Ishikawa (cell line): ENCODE measurements around the gene MFSD1.

Experiments used
- CEBPB ChIP-seq: IDR thresholded peaks from 2 replicates; pipeline ENCODE4 v1.6.1; 2012
- CREB1 ChIP-seq: IDR thresholded peaks from 2 replicates; pipeline ENCODE4 v1.6.1; 2012; ENCODE audit warnings: low read depth
- EGR1 ChIP-seq: IDR thresholded peaks from 2 replicates; pipeline ENCODE4 v1.6.1; 2012
- EP300 ChIP-seq: IDR thresholded peaks from 2 replicates; pipeline ENCODE4 v1.6.1; 2012; ENCODE audit warnings: borderline replicate concordance
- FOXM1 ChIP-seq: IDR thresholded peaks from 2 replicates; pipeline ENCODE4 v1.6.1; 2012; ENCODE audit warnings: low read depth, borderline replicate concordance
- MAX ChIP-seq: IDR thresholded peaks from 2 replicates; pipeline ENCODE4 v1.6.1; 2012
- NFIC ChIP-seq: IDR thresholded peaks from 2 replicates; pipeline ENCODE4 v1.6.1; 2012
- RAD21 ChIP-seq: IDR thresholded peaks from 2 replicates; pipeline ENCODE4 v1.6.1; 2012; ENCODE audit warnings: low read depth
- REST ChIP-seq: IDR thresholded peaks from 2 replicates; pipeline ENCODE4 v1.6.1; 2012; ENCODE audit warnings: low read depth, mild to moderate bottlenecking
- TAF1 ChIP-seq: IDR thresholded peaks from 2 replicates; pipeline ENCODE4 v1.6.1; 2012; ENCODE audit warnings: low read depth, mild to moderate bottlenecking
- TCF12 ChIP-seq: IDR thresholded peaks from 2 replicates; pipeline ENCODE4 v1.6.1; 2012; ENCODE audit warnings: low read depth
- TEAD4 ChIP-seq: IDR thresholded peaks from 2 replicates; pipeline ENCODE4 v1.6.1; 2012
- USF1 ChIP-seq: IDR thresholded peaks from 2 replicates; pipeline ENCODE4 v1.6.1; 2012
- YY1 ChIP-seq: IDR thresholded peaks from 2 replicates; pipeline ENCODE4 v1.6.1; 2012; ENCODE audit warnings: low read depth
- ZBTB7A ChIP-seq: IDR thresholded peaks from 2 replicates; pipeline ENCODE4 v1.6.1; 2012; ENCODE audit warnings: low read depth

The MFSD1 gene

GRCh38 chr3:158821847-158822246 is 20.0 kb downstream of the MFSD1 start:
- no peak for TF ChIP-seq EGR1
- no peak for TF ChIP-seq REST
- no peak for TF ChIP-seq USF1
- TF ChIP-seq RAD21 = no peak
- TF ChIP-seq TAF1 = no peak
- TF ChIP-seq TCF12 = no peak
- no peak for TF ChIP-seq CEBPB
- TF ChIP-seq FOXM1 = no peak
- TF ChIP-seq EP300 = no peak
- no peak for TF ChIP-seq CREB1
- no peak for TF ChIP-seq NFIC
- TF ChIP-seq TEAD4 = no peak
- TF ChIP-seq ZBTB7A = no peak

- TF ChIP-seq NFIC (no peak), CREB1 (no peak), EP300 (no peak), TAF1 (no peak), RAD21 (no peak), CEBPB (no peak), YY1 (no peak), TCF12 (no peak), FOXM1 (no peak), EGR1 (no peak), USF1 (no peak), TEAD4 (no peak), REST (no peak), ZBTB7A (no peak), MAX (no peak)
Observed at GRCh38 chr3:158823426-158823825, 21.6 kb downstream of the MFSD1 start.

- TF ChIP-seq CREB1 = no peak
- TF ChIP-seq USF1 = no peak
- TF ChIP-seq REST = no peak
- no peak for TF ChIP-seq TAF1
- no peak for TF ChIP-seq TEAD4
- no peak for TF ChIP-seq ZBTB7A
- TF ChIP-seq MAX = no peak
Observed at GRCh38 chr3:158827773-158828172, 25.9 kb downstream of the MFSD1 start.

- no peak for TF ChIP-seq EP300
- no peak for TF ChIP-seq EGR1
- TF ChIP-seq CEBPB = no peak
- no peak for TF ChIP-seq RAD21
- no peak for TF ChIP-seq TCF12
- TF ChIP-seq ZBTB7A = no peak
- TF ChIP-seq NFIC = no peak
- no peak for TF ChIP-seq USF1
Observed at GRCh38 chr3:158830391-158830790, 28.5 kb downstream of the MFSD1 start.

GRCh38 chr3:158831861-158832260 is 30.0 kb downstream of the MFSD1 start:
- TF ChIP-seq EGR1 = no peak
- no peak for TF ChIP-seq RAD21
- TF ChIP-seq TAF1 = no peak
- TF ChIP-seq USF1 = no peak
